ENCODE data around the gene PRELP.
A peak's percentile ranks its signal among the peaks of the same experiment; 100 is the strongest.
"Not testable (repeated sequence)": the region's sequence is repeated elsewhere in the genome, so short reads cannot be mapped to it uniquely, and the experiment has no call there.

The PRELP gene

DNA sequence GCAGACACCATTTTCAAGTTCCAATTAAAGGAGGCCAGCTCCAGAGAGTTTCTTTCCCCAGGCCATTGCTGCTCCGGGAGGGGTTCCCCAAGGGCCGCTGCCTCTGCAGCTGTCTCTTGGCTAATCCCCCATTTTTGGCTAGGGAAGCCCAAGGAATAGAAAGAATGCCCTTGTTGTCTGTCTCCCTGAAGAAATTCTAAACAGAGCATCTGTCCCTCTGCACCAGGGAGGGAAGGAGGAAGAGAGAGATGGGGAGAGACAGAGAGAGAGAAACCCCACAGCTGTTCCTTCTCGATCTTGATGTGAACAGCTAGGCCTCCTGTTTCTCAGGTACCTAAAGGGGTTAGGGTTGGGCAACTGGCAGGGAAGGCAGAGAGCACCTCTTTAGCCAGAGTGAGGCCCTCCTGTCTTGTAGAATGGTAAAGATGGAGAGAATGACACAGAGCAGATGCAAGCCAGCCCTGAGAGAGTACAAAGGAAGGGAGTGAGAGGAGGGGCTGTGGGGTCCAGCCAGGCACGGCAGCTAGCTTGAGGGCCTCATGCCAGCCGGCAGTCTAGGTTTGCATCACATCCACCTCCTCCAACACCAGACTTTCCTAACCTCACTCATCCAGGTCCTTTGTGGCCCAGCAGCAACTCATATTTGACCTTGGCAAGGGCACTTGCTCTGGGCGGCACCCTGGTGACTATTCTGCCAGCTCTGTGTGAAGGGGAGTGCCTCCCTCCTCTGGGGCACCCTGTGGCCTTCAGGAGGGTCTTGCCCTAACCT is 31.4 kb downstream of the PRELP start:
- DNase-seq = no peak

GRCh38 chr1:203507759-203508158 is 32.2 kb downstream of the PRELP start:
- DNase-seq = no peak

- peak; percentile 62 for DNase-seq
These were observed 33.0 kb downstream of the PRELP start for GRCh38 chr1:203508463-203509073.

DNA sequence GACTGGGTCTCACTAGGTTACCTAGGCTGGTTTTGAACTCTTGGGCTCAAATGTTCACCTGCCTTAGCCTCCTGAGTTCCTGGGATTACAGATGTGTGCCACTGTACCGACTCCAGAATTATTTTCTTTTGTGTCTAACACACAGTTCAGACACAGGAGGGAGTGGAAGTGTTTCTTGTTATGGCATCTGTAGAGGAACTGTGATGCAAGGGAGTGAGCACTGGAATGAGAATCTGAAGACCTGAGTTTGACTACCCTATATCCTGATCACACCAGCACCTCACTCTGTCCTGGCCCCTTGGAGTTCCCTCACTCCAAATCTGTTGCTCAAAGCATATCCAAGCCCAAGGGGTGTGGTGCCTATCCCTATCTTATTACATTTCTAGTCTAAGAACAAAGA is 33.5 kb downstream of the PRELP start:
- no peak for DNase-seq

DNA sequence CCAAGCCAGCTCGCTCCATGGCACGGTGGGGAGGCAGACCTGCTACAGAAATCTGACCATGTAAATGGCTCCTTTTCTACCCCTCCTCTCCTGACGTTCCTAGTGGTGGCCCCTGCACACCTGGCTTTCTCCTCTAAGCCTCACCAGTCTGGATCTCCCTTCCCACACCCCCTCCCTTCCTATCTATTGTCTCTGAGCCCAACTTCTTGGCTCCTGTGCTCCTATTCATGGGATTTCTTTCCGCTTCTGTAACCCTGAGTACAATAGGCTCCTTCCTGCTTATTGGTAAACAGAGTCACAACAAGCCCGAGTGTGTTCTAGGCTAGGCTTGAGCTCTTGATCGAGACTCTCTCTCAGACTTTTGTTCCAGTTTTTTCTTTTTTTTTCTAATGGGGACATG is 35.9 kb downstream of the PRELP start:
- DNase-seq = no peak

DNA sequence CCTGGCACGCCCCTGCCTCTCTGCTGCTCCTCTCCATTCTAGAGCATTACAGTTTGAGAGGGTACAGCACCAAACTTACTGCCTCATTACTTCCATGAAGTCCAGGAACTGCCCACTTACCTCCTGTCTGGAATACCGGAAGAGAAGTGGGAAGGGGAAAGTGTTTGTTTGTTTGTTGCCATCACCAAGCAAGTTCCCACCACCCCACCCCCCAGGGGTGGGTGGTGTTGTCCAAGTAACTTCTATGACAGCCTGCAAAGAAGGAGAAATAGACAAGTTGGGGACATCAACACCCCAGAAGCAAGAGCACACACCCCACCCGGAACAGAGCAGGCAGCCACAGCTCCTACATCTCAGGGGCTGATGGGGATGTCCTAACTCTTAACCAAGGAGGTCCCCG is 36.3 kb downstream of the PRELP start:
- DNase-seq = no peak

GRCh38 chr1:203512517-203512847 is 36.9 kb downstream of the PRELP start:
- no peak for DNase-seq

- DNase-seq = no peak
These were observed 37.4 kb downstream of the PRELP start for GRCh38 chr1:203512848-203513584.

DNA sequence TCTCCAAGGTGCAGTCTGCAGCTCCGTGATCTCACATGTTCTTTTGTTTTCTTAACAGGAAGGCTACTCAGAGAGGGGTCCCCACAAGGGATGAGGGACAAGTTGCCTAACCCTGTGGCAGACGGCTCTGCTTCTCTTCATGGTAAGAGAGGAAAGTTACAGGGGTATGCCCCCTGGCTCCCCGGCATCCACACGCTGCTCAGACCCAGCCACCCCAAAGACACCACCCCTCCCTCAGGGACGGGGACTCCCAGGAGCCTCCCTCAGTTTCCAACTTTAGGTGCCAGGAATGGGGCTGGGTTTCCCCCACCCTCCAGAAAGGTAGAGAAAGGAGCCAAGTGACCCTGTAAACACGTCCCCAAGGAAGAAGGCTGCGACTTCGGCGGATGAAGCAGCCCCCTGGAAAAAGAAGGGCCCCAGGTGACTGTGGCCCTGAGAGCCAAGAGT is 38.0 kb downstream of the PRELP start:
- no peak for DNase-seq

- no peak for DNase-seq
These were observed 40.6 kb downstream of the PRELP start for GRCh38 chr1:203516184-203516583.

GRCh38 chr1:203516906-203517305 is 41.3 kb downstream of the PRELP start:
- no peak for DNase-seq

GRCh38 chr1:203517426-203518110 is 42.0 kb downstream of the PRELP start:
- no peak for DNase-seq

DNA sequence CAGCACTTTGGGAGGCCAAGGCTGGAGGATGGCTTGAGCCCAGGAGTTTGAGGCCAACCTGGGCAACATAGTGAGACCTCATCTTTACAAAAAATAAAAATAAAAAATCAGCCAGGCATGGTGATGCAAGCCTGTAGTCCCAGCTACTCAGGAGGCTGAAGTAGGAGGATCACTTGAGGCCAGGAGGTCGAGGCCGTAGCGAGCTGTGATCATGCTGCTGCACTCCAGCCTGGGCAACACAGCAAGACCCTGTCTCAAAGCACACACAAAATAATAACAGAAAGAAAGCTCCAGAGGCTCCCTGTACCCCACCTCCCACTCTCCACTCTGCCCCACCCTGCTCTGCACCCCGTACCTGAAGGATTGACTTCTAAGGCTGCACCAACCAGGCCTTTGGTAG is 42.5 kb downstream of the PRELP start:
- not testable (repeated sequence) for DNase-seq

GRCh38 chr1:203518541-203518940 is 42.9 kb downstream of the PRELP start:
- no peak for DNase-seq

- DNase-seq = no peak
These were observed 43.6 kb downstream of the PRELP start for GRCh38 chr1:203519053-203519840.

GRCh38 chr1:203519896-203520295 is 44.3 kb downstream of the PRELP start:
- no peak for DNase-seq

DNA sequence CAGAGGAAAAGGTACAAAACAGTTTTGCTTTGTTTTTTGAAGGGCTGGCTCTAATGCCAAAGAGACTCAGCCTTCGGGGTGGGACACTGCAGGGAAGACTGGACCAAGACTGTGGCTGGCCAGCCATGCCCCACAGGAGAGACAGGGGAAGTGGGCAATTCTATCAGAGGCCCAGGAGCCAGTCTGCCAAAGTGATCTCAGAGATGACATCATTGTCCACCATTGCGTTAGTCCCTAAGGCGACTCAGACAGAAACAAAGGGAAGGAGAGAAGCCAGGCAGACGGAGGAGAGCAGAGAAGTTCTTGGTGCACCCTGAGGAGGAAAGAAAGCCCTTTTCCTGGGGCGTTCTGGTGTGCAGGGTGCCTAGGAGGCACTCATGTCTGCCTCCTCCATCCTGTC is 44.7 kb downstream of the PRELP start:
- no peak for DNase-seq

DNA sequence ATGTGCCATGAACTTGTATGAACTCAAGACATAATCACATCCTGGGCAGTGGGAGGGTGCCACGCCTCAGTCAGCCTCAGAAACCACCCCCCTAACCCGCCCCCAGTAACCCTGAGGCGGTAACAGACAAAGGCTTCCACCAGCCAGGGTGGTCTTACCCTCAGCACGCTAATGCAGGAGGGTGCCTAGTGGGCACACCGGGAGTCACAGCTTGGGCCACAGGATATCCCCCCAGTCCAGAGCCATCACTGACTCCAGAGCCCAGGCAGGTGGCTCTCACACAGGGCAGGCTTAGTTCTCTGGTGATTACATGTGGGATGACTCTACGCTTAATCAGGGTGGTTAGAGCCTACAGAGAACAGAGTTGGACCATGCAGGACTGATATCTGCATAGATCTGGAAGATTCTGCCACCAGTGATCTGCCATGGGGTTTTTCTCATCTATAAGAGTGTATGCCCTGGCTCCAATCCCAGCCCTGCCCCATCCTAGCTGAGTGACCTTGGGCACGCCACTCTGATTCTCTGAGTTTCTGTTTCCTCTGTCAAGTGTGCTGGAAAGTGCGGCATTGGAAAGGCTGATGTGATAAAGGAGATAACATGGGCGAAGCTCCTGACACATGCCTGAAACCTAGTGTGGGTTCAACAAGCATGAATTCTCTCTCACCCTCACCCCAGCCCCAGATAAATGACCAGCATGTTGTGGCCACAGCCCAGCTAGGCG is 45.6 kb downstream of the PRELP start:
- no peak for DNase-seq

DNA sequence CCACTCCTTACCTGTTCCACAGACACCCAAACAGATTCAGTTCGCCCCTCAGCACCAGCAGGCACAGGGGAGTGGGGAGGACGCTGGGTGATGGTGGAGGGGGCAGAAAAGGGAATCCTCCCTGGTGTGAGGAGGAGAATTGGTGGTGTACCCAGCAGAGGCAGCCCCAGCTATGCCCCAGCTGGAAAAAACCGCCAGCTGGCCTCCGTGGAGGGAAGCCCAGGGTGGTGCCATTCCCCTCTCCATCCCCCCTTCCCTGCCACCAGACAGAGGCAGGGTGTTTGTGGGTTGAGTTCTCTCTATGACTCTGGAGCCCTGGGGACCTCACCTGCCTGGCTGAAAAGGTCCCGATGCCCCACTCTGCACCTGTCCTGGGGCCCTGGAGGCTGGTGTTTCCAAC is 46.2 kb downstream of the PRELP start:
- no peak for DNase-seq

DNA sequence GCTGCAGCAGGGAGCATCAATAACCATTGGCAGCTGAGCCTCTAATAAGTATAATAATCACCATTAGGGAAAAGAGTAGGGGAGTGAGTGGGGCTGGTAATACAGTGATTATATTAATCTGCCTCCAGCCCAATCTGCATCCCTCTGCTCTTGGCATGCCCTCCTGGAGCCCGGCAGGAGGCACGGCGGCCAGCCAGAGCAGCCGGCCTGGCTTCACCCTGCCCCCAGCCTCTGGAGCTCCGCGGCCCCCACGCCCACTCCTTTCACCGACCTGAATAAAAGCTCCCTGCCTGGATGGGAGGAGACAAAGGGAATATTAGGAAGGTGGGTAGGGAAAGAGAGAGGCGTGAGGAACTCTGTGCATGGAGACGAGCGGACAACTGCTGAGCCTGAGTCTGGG is 46.6 kb downstream of the PRELP start:
- DNase-seq = no peak

DNA sequence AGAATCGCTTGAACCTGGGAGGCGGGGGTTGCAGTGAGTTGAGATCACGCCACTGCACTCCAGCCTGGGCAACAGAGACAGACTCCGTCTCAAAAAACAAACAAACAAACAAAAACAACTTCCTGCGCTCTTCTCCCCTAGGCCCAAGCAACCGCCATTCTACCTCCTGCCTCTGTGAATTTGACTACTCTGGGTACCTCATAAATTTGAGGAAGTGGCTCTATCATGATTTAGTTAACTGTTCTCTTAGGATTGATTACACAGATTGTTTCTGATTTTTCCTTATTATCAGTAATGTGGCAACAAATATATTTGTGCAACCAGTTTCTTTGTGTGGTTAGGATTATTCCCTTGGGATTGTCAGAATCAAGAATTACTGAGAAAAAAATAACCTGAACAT is 48.1 kb downstream of the PRELP start:
- no peak for DNase-seq

DNA sequence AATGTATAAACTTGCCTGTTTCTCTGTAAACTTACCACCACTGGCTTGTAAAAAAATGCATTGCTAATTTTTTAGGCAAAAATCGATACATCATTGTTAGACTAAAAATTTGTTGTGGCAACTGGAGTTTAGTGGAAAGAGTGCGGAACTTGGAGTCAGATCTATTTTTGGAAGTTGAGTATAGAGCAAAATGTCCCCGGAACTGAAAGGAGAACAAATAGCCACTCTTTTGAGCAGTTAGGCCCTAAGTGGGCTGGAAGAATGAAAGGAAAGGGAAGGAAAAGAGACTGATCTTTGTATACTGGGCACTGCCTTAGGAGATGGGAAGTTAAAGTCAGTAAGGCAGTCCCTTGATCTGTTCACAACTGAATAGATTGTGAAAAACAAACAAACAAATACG is 48.5 kb downstream of the PRELP start:
- no peak for DNase-seq

Data from right kidney (tissue), 1 donor.